HEK293T (cell line): ENCODE results near the gene CWH43.

ENCODE experiments used
- CTCF ChIA-PET: fragments of 350-600 bp; formaldehyde crosslinking; extraction: SDS; loops from one replicate; lab custom pipeline; 2021; ENCODE audit warnings: antibody characterized with exemption, inconsistent platforms; lab: Yijun Ruan, JAX
- POLR2A ChIA-PET: fragments of 350-600 bp; formaldehyde crosslinking; extraction: SDS; loops from one replicate; lab custom pipeline; 2020; ENCODE audit warnings: antibody characterized with exemption, inconsistent platforms; lab: Yijun Ruan, JAX
- DNase-seq: peaks from one replicate; pipeline ENCODE4 v3.0.0; 2012; ENCODE audit warnings: mixed read lengths; ENCODE audit errors: extremely low spot score
- ARNT ChIP-seq: fragments of 450-650 bp; IDR thresholded peaks from 2 replicates; pipeline ENCODE4 v1.6.1; 2017; ENCODE audit warnings: mild to moderate bottlenecking
- BHLHE40 ChIP-seq: fragments of 450-650 bp; IDR thresholded peaks from 2 replicates; pipeline ENCODE4 v1.6.1; 2016; ENCODE audit warnings: mild to moderate bottlenecking, moderate library complexity, borderline replicate concordance
- CTBP1 ChIP-seq: fragments of 450-650 bp; IDR thresholded peaks from 2 replicates; pipeline ENCODE4 v1.6.1; 2016; ENCODE audit warnings: borderline replicate concordance
- ELF4 ChIP-seq: fragments of 450-650 bp; IDR thresholded peaks from 2 replicates; pipeline ENCODE4 v1.6.1; 2017; ENCODE audit warnings: antibody characterized with exemption
- FOXA1 ChIP-seq: fragments of 450-650 bp; IDR thresholded peaks from 2 replicates; pipeline ENCODE4 v1.6.1; 2016; ENCODE audit warnings: mild to moderate bottlenecking
- FOXK2 ChIP-seq: fragments of 450-650 bp; IDR thresholded peaks from 2 replicates; pipeline ENCODE4 v1.6.1; 2016; ENCODE audit warnings: mild to moderate bottlenecking
- FOXM1 ChIP-seq: fragments of 450-650 bp; IDR thresholded peaks from 2 replicates; pipeline ENCODE4 v1.6.1; 2017; ENCODE audit warnings: mild to moderate bottlenecking, borderline replicate concordance
- HDGF ChIP-seq: fragments of 450-650 bp; IDR thresholded peaks from 2 replicates; pipeline ENCODE4 v1.6.1; 2017; ENCODE audit warnings: antibody characterized with exemption, borderline replicate concordance
- L3MBTL2 ChIP-seq: fragments of 450-650 bp; conservative IDR thresholded peaks from 2 replicates; pipeline ENCODE4 v1.6.1; 2016; ENCODE audit warnings: mild to moderate bottlenecking
- LEF1 ChIP-seq: fragments of 450-650 bp; IDR thresholded peaks from 2 replicates; pipeline ENCODE4 v1.6.1; 2017; ENCODE audit warnings: mild to moderate bottlenecking, borderline replicate concordance
- NFRKB ChIP-seq: fragments of 450-650 bp; IDR thresholded peaks from 2 replicates; pipeline ENCODE4 v1.6.1; 2016; ENCODE audit warnings: mild to moderate bottlenecking, moderate library complexity
- SP1 ChIP-seq: fragments of 450-650 bp; IDR thresholded peaks from 2 replicates; pipeline ENCODE4 v1.6.1; 2017
- SUZ12 ChIP-seq: fragments of 450-650 bp; IDR thresholded peaks from 2 replicates; pipeline ENCODE4 v1.6.1; 2016; ENCODE audit warnings: mild to moderate bottlenecking
- TARDBP ChIP-seq: fragments of 450-650 bp; IDR thresholded peaks from 2 replicates; pipeline ENCODE4 v1.6.1; 2016
- ZNF384 ChIP-seq: fragments of 450-650 bp; IDR thresholded peaks from 2 replicates; pipeline ENCODE4 v1.6.1; 2016
- TF ChIP-seq, protein P1 (sequence below): fragments of 450-650 bp; IDR thresholded peaks from 2 replicates; pipeline ENCODE4 v1.6.1; 2016

Gene CWH43

DNA sequence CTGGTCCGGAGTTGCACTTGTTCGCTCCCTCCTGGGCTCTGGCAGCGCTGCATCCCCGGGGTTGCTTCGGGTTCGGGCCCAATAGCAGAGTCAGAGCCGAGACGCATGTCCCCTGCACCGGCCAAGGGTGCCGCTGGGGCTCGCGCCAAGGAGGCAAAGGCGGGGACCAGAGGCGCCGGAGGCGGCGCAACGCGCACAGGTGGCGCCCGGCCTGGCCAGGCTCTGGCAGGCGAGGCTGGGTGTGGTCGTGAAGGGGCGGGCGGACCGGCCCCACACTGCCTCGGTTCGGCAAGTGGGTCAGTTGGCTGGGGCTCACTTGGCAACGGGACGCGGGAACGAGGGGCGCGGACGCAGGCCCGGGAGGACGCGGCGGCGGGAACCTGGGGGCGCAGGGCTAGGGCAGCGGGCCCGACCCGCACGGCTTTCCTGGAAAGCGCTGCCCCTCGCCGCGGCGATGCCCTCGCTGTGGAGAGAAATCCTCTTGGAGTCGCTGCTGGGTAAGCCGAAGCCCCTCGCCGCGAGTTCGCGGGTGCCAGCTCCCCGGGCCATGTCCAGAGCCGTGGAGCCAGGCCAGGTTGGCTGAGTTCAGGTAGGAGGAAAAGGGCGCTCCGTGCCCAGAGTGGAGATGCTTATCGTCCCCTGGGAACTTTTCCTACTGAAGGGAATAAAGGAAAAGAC lies at the start of gene CWH43:
CWH43 (plus strand) TSS at position 300 of the 678 bp plus-strand sequence; CDS start at position 455, 155 bp downstream.
- ChIA-PET POLR2A (no interaction called here), CTCF (no interaction called here)
- no peak for DNase-seq
- no peak for TF ChIP-seq SUZ12
- no peak for TF ChIP-seq TARDBP
- no peak for TF ChIP-seq ZNF384
- TF ChIP-seq BHLHE40: no peak
- no peak for TF ChIP-seq FOXK2
- TF ChIP-seq ARNT: no peak
- TF ChIP-seq FOXA1: no peak
- no peak for TF ChIP-seq FOXM1
- TF ChIP-seq, protein P1, sequence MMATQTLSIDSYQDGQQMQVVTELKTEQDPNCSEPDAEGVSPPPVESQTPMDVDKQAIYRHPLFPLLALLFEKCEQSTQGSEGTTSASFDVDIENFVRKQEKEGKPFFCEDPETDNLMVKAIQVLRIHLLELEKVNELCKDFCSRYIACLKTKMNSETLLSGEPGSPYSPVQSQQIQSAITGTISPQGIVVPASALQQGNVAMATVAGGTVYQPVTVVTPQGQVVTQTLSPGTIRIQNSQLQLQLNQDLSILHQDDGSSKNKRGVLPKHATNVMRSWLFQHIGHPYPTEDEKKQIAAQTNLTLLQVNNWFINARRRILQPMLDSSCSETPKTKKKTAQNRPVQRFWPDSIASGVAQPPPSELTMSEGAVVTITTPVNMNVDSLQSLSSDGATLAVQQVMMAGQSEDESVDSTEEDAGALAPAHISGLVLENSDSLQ: no peak
- TF ChIP-seq LEF1: no peak
- no peak for TF ChIP-seq NFRKB
- no peak for TF ChIP-seq ELF4
- no peak for TF ChIP-seq CTBP1
- no peak for TF ChIP-seq SP1
- TF ChIP-seq HDGF: no peak
- TF ChIP-seq L3MBTL2: no peak

DNA sequence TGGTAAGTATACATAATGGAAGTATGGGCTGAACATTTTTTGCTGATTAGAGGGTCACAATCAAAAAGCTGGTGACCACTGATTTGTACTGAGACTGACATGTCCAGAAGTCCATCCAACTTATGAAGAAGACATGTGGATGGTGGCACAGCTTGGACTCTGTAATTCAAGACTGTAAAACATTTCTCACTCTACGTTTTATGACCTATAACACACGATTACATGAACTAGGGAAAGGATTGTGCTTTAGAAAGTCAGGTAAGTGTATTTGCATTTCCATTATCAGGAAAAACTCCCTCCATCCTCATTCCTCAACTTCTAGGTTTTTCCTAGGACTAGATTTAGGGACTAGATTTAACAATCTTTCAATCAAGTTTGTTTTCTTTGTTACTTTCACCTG lies 49.0 kb upstream of the CWH43 start:
- TF ChIP-seq HDGF (no peak), SUZ12 (no peak), TARDBP (no peak), L3MBTL2 (no peak), FOXM1 (no peak), CTBP1 (no peak), LEF1 (no peak), FOXA1 (no peak), NFRKB (no peak), ZNF384 (no peak), BHLHE40 (no peak), ARNT (no peak)
- TF ChIP-seq, protein P1: no peak
- ChIA-PET CTCF (no interaction called here), POLR2A (no interaction called here)
- no peak for DNase-seq

DNA sequence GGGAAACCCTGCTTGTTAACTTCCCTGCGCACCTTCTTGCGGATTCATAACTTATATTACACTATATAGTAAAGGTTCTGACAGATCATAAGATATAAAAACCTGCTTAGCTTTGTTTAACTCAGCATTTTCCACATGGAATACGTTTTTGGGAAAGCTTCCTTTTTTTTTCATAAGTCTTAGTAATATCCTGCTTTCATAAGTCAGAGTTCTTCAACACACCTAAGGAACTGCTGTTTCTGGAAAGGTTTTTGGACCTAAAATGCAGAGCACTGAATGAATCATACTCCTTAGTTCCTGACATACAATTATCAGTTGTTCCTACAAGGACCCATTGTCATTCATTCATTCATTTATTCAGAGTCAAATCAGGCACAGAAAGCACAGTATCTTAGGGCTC lies 47.2 kb upstream of the CWH43 start:
- CTCF ChIA-PET: no interaction called here
- DNase-seq: no peak
- POLR2A ChIA-PET: no interaction called here
- no peak for TF ChIP-seq HDGF
- TF ChIP-seq CTBP1: no peak
- TF ChIP-seq, protein P1: no peak
- no peak for TF ChIP-seq LEF1
- no peak for TF ChIP-seq ARNT
- no peak for TF ChIP-seq FOXK2
- TF ChIP-seq ZNF384: no peak
- no peak for TF ChIP-seq BHLHE40
- TF ChIP-seq SP1: no peak
- TF ChIP-seq NFRKB: no peak
- TF ChIP-seq FOXA1: no peak
- no peak for TF ChIP-seq L3MBTL2
- TF ChIP-seq SUZ12: no peak

- TF ChIP-seq SP1: no peak
- TF ChIP-seq ARNT: no peak
- no peak for TF ChIP-seq SUZ12
- no peak for TF ChIP-seq FOXA1
- no peak for TF ChIP-seq ELF4
- no peak for TF ChIP-seq TARDBP
- no peak for TF ChIP-seq CTBP1
- no peak for TF ChIP-seq NFRKB
- TF ChIP-seq FOXK2: no peak
- TF ChIP-seq FOXM1: no peak
- DNase-seq: no peak
- POLR2A ChIA-PET: no interaction called here
Measured at GRCh38 chr4:48939785-48940184, 46.3 kb upstream of the CWH43 start.

GRCh38 chr4:48943387-48943786 lies 42.7 kb upstream of the CWH43 start:
- no peak for TF ChIP-seq NFRKB
- no peak for TF ChIP-seq BHLHE40
- TF ChIP-seq ARNT: no peak
- no peak for TF ChIP-seq FOXA1
- no peak for TF ChIP-seq SUZ12
- no peak for TF ChIP-seq FOXK2
- TF ChIP-seq HDGF: no peak
- no peak for TF ChIP-seq LEF1
- no peak for TF ChIP-seq FOXM1
- no peak for TF ChIP-seq SP1
- TF ChIP-seq TARDBP: no peak
- no peak for TF ChIP-seq ELF4
- no peak for TF ChIP-seq ZNF384
- TF ChIP-seq CTBP1: no peak
- ChIA-PET POLR2A (no interaction called here), CTCF (no interaction called here)
- peak; percentile 15 for DNase-seq

More at GRCh38 chr4:48939785-48940184, 46.3 kb upstream of the CWH43 start:
- CTCF ChIA-PET: no interaction called here

- ChIA-PET CTCF (interaction anchor here (1.3 to 1.6 kb wide), 2 partner anchors 9 to 17 kb away, joined by 5 to 7 read pairs; no protein-coding TSS in a partner anchor), POLR2A (no interaction called here)
- TF ChIP-seq, protein P1: no peak
- no peak for TF ChIP-seq L3MBTL2
- no peak for TF ChIP-seq BHLHE40
- TF ChIP-seq FOXM1: no peak
- TF ChIP-seq LEF1: no peak
- TF ChIP-seq ZNF384: no peak
- TF ChIP-seq NFRKB: no peak
- TF ChIP-seq SP1: no peak
- TF ChIP-seq TARDBP: no peak
- no peak for TF ChIP-seq HDGF
- DNase-seq: no peak
Measured at GRCh38 chr4:48944252-48944651, 41.8 kb upstream of the CWH43 start.
